ENCODE data around the gene COX6A2.

GRCh38 chr16:31412750-31413149, 15.4 kb downstream of the COX6A2 start:
- no peak for TF ChIP-seq CTCF (conservative IDR thresholded peaks at IDR 0.05 in 1 of 2, IDR thresholded peaks at IDR 0.05 in 1 of 2; ENCODE audit: low read depth in 1 of 2, low read length in 2 of 2)
- TF ChIP-seq EZH2 (IDR thresholded peaks at IDR 0.05; ENCODE audit: low read length, missing control alignments), result no peak

Data from fibroblast of lung (primary cell).